ENCODE measurements around the gene UCN. TPM values are rescaled to one million over a fixed set of nuclear protein-coding genes. Genes with fewer than 3 reads are reported as not detected.
"Not testable (repeated sequence)": the region's sequence is repeated elsewhere in the genome, so short reads cannot be mapped to it uniquely, and the experiment has no call there.

Gene UCN
- total and polyA plus RNA-seq, 9 donors = 0.76 to 2.4 (median 1.4) TPM

- Histone ChIP-seq H3K4me1 (ENCODE audit: control insufficient read depth, insufficient read depth, low read length) (peaks cover 19% of the 10 kb centered on the region), H3K27ac (ENCODE audit: low read length) (no peak overlapping the region), H3K36me3 (ENCODE audit: control insufficient read depth, insufficient read depth, low read length) (no peaks in the 10 kb centered on the region), H3K4me3 (ENCODE audit: low read length) (no peak overlapping the region), H3K9me3 (replicated peaks; ENCODE audit: control insufficient read depth, low read depth, low read length) (no peaks in the 10 kb centered on the region), H3K27me3 (ENCODE audit: control insufficient read depth, insufficient read depth, low read length) (peaks cover 20% of the 10 kb centered on the region)
- no peak for DNase-seq
- no CpG with 5 or more reads among the region's 6 CpGs for WGBS (ENCODE audit: insufficient coverage)
These were observed 22.8 kb downstream of the UCN start for GRCh38 chr2:27285481-27285880.

GRCh38 chr2:27284996-27285395 lies 23.2 kb downstream of the UCN start:
- DNase-seq = no peak
- peaks cover 18% of the 10 kb centered on the region for H3K27me3 ChIP-seq (ENCODE audit: control insufficient read depth, insufficient read depth, low read length)
- H3K36me3 ChIP-seq (ENCODE audit: control insufficient read depth, insufficient read depth, low read length) = no peaks in the 10 kb centered on the region
- H3K4me1 ChIP-seq (ENCODE audit: control insufficient read depth, insufficient read depth, low read length) = peaks cover 23% of the 10 kb centered on the region
- no peak overlapping the region for H3K27ac ChIP-seq (ENCODE audit: low read length)
- H3K4me3 ChIP-seq (ENCODE audit: low read length) = peak overlapping the region; percentile 46
- no CpG with 5 or more reads among the region's 1 CpG for WGBS (ENCODE audit: insufficient coverage)
- no peaks in the 10 kb centered on the region for H3K9me3 ChIP-seq (replicated peaks; ENCODE audit: control insufficient read depth, low read depth, low read length)

- DNase-seq = no peak
These were observed 25.4 kb downstream of the UCN start for GRCh38 chr2:27282892-27283291.

GRCh38 chr2:27281855-27282559 lies 26.2 kb downstream of the UCN start, which contains the start of gene TRIM54:
TSS of gene TRIM54 (plus strand) at chr2:27282429. CDS start at chr2:27282732, 303 bp downstream.
- Histone ChIP-seq H3K4me3 (ENCODE audit: low read length) (peak within 1 kb of the TSS; percentile 46), H3K36me3 (ENCODE audit: control insufficient read depth, insufficient read depth, low read length) (no peaks in the 10 kb centered on the region), H3K4me1 (ENCODE audit: control insufficient read depth, insufficient read depth, low read length) (peaks cover 23% of the 10 kb centered on the region), H3K27ac (ENCODE audit: low read length) (peak within 1 kb of the TSS; percentile 92), H3K27me3 (ENCODE audit: control insufficient read depth, insufficient read depth, low read length) (peaks cover 21% of the 10 kb centered on the region), H3K9me3 (replicated peaks; ENCODE audit: control insufficient read depth, low read depth, low read length) (no peaks in the 10 kb centered on the region)
- 28% methylated on average over 2 of the region's 5 CpGs for WGBS (ENCODE audit: insufficient coverage)
- DNase-seq = peak; percentile 75

More at GRCh38 chr2:27282892-27283291, 25.4 kb downstream of the UCN start:
- WGBS (ENCODE audit: insufficient coverage) = 28% methylated on average over 3 of the region's 5 CpGs
- H3K27ac ChIP-seq (ENCODE audit: low read length) = peak overlapping the region; percentile 92
- no peaks in the 10 kb centered on the region for H3K36me3 ChIP-seq (ENCODE audit: control insufficient read depth, insufficient read depth, low read length)
- peak overlapping the region; percentile 46 for H3K4me3 ChIP-seq (ENCODE audit: low read length)
- H3K9me3 ChIP-seq (replicated peaks; ENCODE audit: control insufficient read depth, low read depth, low read length) = no peaks in the 10 kb centered on the region
- peaks cover 23% of the 10 kb centered on the region for H3K4me1 ChIP-seq (ENCODE audit: control insufficient read depth, insufficient read depth, low read length)
- peaks cover 20% of the 10 kb centered on the region for H3K27me3 ChIP-seq (ENCODE audit: control insufficient read depth, insufficient read depth, low read length)

- peaks cover 21% of the 10 kb centered on the region for H3K27me3 ChIP-seq (ENCODE audit: control insufficient read depth, insufficient read depth, low read length)
- DNase-seq = no peak
- 100% methylated on average over 1 of the region's 3 CpGs for WGBS (ENCODE audit: insufficient coverage)
- H3K9me3 ChIP-seq (replicated peaks; ENCODE audit: control insufficient read depth, low read depth, low read length) = no peaks in the 10 kb centered on the region
- H3K27ac ChIP-seq (ENCODE audit: low read length) = peak overlapping the region; percentile 92
- peaks cover 23% of the 10 kb centered on the region for H3K4me1 ChIP-seq (ENCODE audit: control insufficient read depth, insufficient read depth, low read length)
- H3K36me3 ChIP-seq (ENCODE audit: control insufficient read depth, insufficient read depth, low read length) = no peaks in the 10 kb centered on the region
- H3K4me3 ChIP-seq (ENCODE audit: low read length) = no peak overlapping the region
These were observed 26.8 kb downstream of the UCN start for GRCh38 chr2:27281442-27281841.

- Histone ChIP-seq H3K36me3 (ENCODE audit: control insufficient read depth, insufficient read depth, low read length) (no peaks in the 10 kb centered on the region), H3K27ac (ENCODE audit: low read length) (peak overlapping the region; percentile 92), H3K27me3 (ENCODE audit: control insufficient read depth, insufficient read depth, low read length) (peaks cover 21% of the 10 kb centered on the region), H3K4me3 (ENCODE audit: low read length) (no peak overlapping the region), H3K9me3 (replicated peaks; ENCODE audit: control insufficient read depth, low read depth, low read length) (no peaks in the 10 kb centered on the region), H3K4me1 (ENCODE audit: control insufficient read depth, insufficient read depth, low read length) (peaks cover 23% of the 10 kb centered on the region)
- DNase-seq = no peak
- WGBS (ENCODE audit: insufficient coverage) = 80% methylated on average over 1 of the region's 3 CpGs
These were observed 27.4 kb downstream of the UCN start for GRCh38 chr2:27280826-27281225.

- no peaks in the 10 kb centered on the region for H3K9me3 ChIP-seq (replicated peaks; ENCODE audit: control insufficient read depth, low read depth, low read length)
- WGBS (ENCODE audit: insufficient coverage) = no CpG with 5 or more reads among the region's 1 CpG
- H3K27ac ChIP-seq (ENCODE audit: low read length) = no peak overlapping the region
- no peak for DNase-seq
- H3K36me3 ChIP-seq (ENCODE audit: control insufficient read depth, insufficient read depth, low read length) = no peaks in the 10 kb centered on the region
- H3K4me1 ChIP-seq (ENCODE audit: control insufficient read depth, insufficient read depth, low read length) = peaks cover 19% of the 10 kb centered on the region
- peaks cover 21% of the 10 kb centered on the region for H3K27me3 ChIP-seq (ENCODE audit: control insufficient read depth, insufficient read depth, low read length)
- no peak overlapping the region for H3K4me3 ChIP-seq (ENCODE audit: low read length)
These were observed 30.2 kb downstream of the UCN start for GRCh38 chr2:27278010-27278409.

- Histone ChIP-seq H3K27ac (ENCODE audit: low read length) (no peak within 1 kb of the TSS), H3K27me3 (ENCODE audit: control insufficient read depth, insufficient read depth, low read length) (peaks cover 12% of the 10 kb centered on the region), H3K4me3 (ENCODE audit: low read length) (no peak within 1 kb of the TSS), H3K4me1 (ENCODE audit: control insufficient read depth, insufficient read depth, low read length) (peaks cover 4% of the 10 kb centered on the region), H3K36me3 (ENCODE audit: control insufficient read depth, insufficient read depth, low read length) (no peaks in the 10 kb centered on the region), H3K9me3 (replicated peaks; ENCODE audit: control insufficient read depth, low read depth, low read length) (no peaks in the 10 kb centered on the region)
- DNase-seq = no peak
- 84% methylated on average over 28 of the region's 39 CpGs for WGBS (ENCODE audit: insufficient coverage)
These were observed 32.8 kb downstream of the UCN start, which contains the start of gene DNAJC5G for GRCh38 chr2:27275211-27276150. TSS of gene DNAJC5G (plus strand) at chr2:27275433. CDS start at chr2:27276729, 1,296 bp downstream.

GRCh38 chr2:27272537-27273522 lies 35.4 kb downstream of the UCN start:
- not testable (repeated sequence) for H3K27ac ChIP-seq (ENCODE audit: low read length); H3K9me3 ChIP-seq (replicated peaks; ENCODE audit: control insufficient read depth, low read depth, low read length); H3K4me3 ChIP-seq (ENCODE audit: low read length); H3K4me1 ChIP-seq (ENCODE audit: control insufficient read depth, insufficient read depth, low read length); H3K36me3 ChIP-seq (ENCODE audit: control insufficient read depth, insufficient read depth, low read length); DNase-seq
- WGBS (ENCODE audit: insufficient coverage) = 79% methylated on average over 9 of the region's 15 CpGs
- H3K27me3 ChIP-seq (ENCODE audit: control insufficient read depth, insufficient read depth, low read length) = peaks cover 17% of the 10 kb centered on the region
